Measurements from ENCODE around the gene ASB10. TPM values are rescaled to one million over a fixed set of nuclear protein-coding genes. Genes with fewer than 3 reads are reported as not detected.

The ASB10 gene
- total RNA-seq, 4 donors from 2014 or later: not detected

- ATAC-seq (ENCODE audit: low FRiP score): no peak
- DNase-seq (ENCODE audit: low spot score): no peak
- TF ChIP-seq, protein P1, sequence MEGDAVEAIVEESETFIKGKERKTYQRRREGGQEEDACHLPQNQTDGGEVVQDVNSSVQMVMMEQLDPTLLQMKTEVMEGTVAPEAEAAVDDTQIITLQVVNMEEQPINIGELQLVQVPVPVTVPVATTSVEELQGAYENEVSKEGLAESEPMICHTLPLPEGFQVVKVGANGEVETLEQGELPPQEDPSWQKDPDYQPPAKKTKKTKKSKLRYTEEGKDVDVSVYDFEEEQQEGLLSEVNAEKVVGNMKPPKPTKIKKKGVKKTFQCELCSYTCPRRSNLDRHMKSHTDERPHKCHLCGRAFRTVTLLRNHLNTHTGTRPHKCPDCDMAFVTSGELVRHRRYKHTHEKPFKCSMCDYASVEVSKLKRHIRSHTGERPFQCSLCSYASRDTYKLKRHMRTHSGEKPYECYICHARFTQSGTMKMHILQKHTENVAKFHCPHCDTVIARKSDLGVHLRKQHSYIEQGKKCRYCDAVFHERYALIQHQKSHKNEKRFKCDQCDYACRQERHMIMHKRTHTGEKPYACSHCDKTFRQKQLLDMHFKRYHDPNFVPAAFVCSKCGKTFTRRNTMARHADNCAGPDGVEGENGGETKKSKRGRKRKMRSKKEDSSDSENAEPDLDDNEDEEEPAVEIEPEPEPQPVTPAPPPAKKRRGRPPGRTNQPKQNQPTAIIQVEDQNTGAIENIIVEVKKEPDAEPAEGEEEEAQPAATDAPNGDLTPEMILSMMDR (IDR thresholded peaks at IDR 0.05): no peak
Measured at GRCh38 chr7:151133266-151133985, 53.6 kb downstream of the ASB10 start.

- DNase-seq (ENCODE audit: low spot score) (no peak), ATAC-seq (ENCODE audit: low FRiP score) (no peak)
- TF ChIP-seq, protein P1 (IDR thresholded peaks at IDR 0.05): no peak
Measured at GRCh38 chr7:151132461-151133205, 54.4 kb downstream of the ASB10 start.

DNA sequence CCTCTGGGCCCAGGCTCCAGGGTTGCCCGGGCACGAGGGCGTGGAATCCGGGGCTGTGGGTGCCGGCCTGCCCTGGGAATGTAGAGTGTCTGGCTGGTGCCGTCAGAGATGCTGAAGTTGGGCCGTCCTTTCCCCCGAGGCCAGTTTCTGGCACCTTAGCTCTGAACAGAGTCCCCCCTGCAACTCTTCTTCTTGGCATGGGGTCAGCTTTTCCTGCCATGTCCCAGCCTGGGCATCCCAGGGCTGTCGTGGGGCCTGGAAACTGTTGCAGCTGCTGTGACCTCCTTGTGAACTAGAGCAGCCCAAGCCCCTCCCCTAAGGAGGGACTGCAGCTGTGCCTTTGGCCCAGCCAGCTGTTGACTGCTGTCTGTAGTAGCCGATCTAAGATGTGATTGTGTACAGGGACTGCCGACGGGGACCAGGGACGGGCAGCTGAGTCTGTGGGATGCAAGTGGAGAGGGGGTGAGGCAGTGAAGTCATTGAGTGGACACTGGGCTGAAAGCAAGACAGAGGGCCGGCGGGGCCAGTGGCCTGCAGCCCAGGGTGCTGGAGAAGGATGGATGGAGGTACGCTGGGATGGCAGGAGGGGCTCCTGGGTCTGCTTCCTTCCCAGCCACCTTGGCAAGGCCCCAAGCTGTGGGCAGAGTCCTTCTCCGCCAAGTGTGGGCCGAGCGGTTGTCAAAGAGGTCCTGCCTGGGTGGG is 55.3 kb downstream of the ASB10 start:
- DNase-seq (ENCODE audit: low spot score) (no peak), ATAC-seq (ENCODE audit: low FRiP score) (no peak)
- TF ChIP-seq, protein P1 (IDR thresholded peaks at IDR 0.05): no peak

DNA sequence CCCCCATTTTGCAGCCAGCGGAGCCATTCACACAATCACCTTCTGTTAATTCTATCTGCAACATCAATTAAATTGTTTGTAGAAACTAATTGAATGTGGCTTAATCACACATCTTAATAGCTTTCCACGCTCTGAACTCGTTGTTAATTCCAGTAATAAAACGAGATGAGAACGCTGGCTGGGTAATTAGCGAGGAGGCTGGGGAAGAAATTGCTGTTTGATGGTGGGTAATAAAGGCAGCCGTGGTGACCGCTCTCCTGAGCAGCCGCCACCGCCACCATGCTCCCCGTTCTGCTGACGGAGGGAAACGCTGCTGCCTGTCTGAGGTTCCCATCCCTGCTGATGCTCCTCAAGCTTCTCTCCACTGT is 55.8 kb downstream of the ASB10 start:
- ATAC-seq (ENCODE audit: low FRiP score) (no peak), DNase-seq (ENCODE audit: low spot score) (no peak)
- TF ChIP-seq, protein P1 (IDR thresholded peaks at IDR 0.05): no peak

DNA sequence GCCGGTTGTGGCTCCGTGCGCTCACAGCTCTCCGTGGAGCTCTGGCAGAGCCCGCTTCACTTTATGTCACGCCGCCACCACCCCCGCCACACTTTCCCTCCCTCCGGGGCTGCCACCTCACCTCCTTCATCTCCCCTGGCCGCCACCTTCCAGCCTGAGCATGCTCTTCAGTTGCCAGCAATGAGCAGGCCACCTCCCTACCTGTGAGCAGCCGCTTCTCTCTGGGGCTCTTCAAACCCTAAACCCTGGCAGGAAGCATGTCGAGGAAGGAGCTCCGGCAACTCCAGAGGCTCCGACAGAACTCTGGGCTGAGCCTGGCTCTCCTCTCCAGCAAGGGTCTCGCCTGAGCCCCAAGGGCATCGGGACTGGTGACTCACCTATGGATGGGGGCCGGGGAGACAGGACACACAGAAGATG is 56.3 kb downstream of the ASB10 start:
- DNase-seq (ENCODE audit: low spot score) (no peak), ATAC-seq (ENCODE audit: low FRiP score) (no peak)
- TF ChIP-seq, protein P1 (IDR thresholded peaks at IDR 0.05): no peak

- TF ChIP-seq, protein P1 (IDR thresholded peaks at IDR 0.05): no peak
- DNase-seq (ENCODE audit: low spot score) (no peak), ATAC-seq (ENCODE audit: low FRiP score) (no peak)
Measured at GRCh38 chr7:151129960-151130591, 57.0 kb downstream of the ASB10 start.

Measured in omental fat pad (tissue), 4 donors.